GM19023 (cell line): Measurements from ENCODE around the gene CDK11A.
"Not testable (repeated sequence)": the region's sequence is repeated elsewhere in the genome, so short reads cannot be mapped to it uniquely, and the experiment has no call there.

Experiments
- ATAC-seq: cut with Tn5 transposase; IDR thresholded peaks from one replicate; pipeline ENCODE4 v1.9.1; 2021; ENCODE audit warnings: mild to moderate bottlenecking, moderate library complexity; ENCODE audit not compliant: unreplicated experiment

Gene CDK11A

GRCh38 chr1:1754051-1754815 is 30.1 kb upstream of the CDK11A start:
- ATAC-seq: no peak

- no peak for ATAC-seq
Observed at GRCh38 chr1:1753607-1754005, 29.4 kb upstream of the CDK11A start.

DNA sequence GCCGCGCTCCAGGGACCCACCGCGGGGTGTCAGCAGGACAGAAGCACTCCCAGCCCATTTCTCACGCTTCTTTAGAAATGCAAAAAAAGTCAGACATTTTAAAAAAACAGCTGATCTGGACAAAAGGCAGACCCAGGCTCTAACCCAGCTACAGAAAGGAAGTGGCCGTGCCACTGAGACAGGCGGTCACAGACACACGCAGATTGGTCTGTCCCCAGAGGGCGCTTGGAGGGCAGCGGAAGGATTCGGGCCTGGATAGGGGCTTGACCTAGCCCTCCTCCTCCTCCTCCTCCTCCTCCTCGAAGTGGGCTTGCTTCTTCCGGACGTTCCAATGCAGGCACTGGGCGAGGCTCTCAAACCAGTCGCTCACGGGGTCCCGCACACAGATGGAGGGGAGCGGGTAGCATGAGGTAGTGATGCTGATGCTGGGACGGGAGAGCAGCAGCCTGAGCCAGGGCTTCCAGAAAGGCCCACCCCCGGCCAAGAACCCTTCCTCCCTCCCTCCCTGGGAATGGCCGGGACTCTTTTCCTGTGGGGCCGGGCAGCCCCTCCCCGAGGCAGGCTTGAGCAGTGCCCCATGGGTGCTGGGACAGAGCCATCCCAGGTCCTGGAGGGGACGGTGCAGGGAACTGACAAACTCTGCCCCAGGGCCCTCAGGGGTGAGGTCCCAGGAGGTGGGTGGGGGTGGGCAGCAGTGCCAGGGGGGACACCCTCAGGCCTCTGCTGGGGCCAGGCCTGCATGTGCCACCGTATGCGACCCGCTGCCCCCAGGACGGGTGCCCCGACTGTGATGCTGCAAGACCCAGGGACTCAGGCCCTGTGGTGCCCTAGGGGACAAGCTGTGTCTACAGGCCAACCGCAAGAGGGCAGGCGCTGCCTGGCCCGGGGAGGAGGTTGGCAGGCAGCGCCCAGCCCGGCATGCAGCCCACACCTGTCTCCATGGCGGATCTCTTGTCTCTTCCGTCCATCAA is 28.8 kb upstream of the CDK11A start:
- ATAC-seq: no peak

DNA sequence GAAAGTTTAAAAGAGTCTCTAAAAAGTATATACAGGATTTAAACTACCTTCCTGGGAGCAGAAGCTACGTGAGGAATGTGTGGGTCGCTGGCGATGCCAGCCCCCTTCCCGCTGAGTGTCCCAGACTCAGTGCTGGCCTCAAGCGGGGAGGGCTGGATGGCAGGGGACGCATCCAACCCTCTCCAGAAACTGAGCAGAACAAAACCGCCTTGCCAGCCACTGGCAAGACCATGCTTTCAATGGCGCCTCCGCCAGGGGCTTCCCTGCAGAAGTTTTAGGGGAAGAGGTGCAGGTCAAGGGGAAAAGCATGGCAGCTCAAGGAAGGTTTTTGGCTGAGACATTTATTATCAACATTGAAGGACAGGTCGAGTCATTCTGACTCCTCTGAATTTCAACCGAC is 28.0 kb upstream of the CDK11A start:
- no peak for ATAC-seq

GRCh38 chr1:1749941-1750340 is 25.8 kb upstream of the CDK11A start:
- not testable (repeated sequence) for ATAC-seq

- ATAC-seq: no peak
Observed at GRCh38 chr1:1748686-1749321, 24.6 kb upstream of the CDK11A start.

DNA sequence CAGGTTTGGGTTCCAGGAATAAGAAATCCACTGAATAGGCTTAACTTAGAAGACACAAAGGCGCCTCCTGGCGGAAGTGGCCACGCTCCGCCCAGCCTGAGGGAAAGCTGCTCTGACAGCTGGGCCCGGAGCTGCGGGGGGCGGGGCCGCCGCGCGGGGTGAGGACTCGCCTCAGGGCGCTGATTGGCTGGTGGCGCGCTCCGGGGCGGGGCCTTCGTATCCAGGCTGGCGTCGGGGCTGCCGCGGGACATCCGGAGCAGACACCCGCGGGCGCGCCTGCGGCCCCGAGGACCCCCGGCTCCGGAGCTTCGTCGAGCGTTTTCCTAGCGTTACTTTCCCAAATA is 22.4 kb upstream of the CDK11A start:
- peak; percentile 82 for ATAC-seq

DNA sequence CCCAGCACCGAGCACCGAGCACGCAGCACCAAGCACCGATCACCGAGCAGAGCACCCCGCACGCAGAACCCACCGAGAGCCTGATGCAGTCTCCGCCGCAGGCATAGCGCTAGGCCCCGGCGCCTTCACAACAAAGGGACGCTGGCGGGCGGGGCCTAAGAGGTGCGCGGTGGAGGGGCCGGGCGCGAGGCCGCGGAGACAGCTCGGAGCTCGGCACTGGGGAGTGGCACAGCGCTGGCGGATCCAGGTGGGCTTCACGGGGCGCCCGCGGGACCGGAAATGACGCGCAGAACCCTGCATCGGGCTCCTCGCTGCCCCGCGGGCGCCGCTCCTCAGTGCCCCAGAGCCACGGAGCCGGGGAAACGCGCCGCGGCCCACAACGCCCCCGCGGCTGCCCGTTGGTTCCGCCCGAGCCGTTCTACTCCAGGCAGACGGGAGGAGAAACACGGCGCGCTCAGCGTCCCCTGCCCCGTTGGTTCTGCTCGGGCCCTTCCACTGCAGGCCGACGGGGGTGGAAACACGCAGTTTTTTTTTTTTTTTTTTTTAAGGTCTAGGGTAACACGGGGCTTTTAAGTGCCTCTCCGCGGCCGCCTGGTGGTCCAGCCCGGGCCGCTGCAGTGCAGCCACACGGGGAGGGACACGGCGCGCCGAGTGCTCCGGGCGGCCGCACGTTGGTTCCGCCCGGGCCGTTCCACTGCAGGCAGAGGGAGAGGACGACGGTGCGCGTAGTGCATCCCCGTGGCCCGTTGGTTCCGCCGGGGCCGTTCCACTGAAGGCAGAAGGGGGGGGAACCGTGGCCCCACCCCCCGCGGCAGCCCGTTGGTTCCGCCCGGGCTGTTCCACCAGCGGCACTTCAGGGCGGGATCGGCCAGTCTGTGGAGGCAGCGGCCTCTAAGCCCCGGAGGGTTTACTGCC is 21.8 kb upstream of the CDK11A start:
- peak; percentile 74 for ATAC-seq

DNA sequence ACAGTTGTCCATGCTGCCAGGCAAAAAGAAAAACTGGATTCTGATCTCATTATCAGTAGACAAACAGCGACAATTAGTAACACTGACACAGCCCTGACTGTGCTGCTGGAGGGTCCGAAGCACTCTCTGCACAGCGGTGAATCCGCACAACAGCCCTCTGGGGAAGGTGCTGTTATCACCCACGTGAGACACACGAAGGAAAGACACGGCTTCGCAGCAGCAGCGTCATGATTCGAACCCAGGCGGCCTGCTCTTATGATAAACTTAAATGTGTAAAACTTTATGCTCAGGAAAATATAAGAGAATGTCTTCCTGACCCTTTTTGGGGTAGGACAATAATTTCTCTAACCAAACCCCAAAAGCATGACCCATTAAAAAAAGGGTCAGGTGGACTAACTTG is 18.4 kb upstream of the CDK11A start:
- not testable (repeated sequence) for ATAC-seq

DNA sequence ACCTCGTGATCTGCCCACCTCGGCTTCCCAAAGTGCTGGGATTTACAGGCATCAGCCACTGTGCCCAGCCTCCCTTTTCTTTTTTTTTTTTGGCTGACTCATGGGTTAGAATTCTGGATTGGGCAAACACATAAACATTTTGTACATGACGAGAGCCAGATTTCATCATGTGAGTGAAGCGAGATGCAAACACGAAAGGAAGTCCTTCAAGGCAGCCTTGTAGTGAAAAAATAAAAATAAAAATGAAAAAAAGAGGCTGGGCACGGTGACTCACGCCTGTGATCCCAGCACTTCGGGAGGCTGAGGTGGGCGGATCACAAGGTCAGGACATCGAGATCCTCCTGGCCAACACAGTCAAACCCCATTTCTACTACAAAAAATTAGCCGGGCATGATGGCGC is 16.9 kb upstream of the CDK11A start:
- not testable (repeated sequence) for ATAC-seq

GRCh38 chr1:1738799-1739337 is 14.7 kb upstream of the CDK11A start:
- ATAC-seq: not testable (repeated sequence)

DNA sequence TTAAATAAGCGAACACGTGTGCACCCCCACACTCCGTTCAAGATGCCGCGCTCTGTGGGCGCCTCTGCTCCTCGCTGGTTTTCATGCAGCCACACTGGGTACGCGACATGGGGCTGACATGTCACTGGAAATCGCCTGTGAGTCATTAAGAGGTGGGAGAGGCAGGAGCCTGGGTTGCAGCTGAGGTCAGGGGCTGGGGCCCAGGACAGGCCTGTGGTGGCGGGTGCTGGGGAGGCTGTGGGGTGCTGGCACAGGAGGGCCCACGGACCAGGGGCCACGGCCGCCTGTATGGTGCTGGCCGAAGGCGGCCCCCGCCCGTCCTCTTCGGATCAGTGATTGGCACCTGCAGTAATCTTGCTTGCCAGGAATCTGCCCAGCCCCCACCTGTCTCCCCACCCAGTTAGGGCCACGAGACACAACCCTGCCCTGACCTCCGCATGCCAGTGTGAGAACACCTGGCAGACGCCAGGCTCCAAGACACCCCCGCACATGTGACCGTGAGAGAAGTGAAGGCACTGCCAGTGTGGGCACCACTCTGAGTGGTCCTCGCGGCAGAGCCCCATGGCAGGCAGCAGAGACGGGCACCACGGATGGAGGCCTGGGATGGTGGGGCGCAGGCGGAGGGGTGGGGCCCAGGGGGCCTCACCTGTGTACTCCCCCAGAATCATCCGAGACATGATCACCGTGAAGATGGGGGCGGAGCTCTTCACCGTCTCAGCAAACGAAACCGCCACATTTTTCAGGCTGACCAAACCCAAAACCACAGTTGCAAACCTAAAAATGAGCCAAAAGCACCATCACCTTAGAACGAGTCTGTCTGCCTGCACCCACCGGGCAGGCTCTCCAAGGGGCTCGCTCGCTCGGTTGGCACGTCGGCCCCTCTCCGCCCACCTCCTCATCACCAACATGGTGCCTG is 13.8 kb upstream of the CDK11A start:
- ATAC-seq: not testable (repeated sequence)

DNA sequence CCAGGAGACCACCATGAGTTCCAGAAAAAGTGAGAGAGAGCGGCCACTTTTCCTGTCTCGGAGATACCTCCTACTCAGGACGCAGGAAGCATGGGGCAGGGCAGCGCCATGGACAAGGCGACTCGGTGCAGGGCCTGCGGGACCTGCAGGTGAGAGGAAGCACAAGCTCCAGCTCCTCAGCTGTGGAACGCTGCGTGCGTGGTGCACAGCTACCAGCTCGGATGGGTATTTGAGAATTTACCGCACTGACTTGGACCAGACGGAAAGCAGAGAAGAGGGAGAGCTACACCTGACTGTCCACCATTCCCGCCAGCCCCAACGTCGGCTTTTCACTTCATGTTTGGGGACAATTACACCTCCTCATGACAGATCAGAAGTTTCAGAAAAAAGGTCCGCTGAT is 8.2 kb upstream of the CDK11A start:
- no peak for ATAC-seq

GRCh38 chr1:1730870-1731269 is 6.7 kb upstream of the CDK11A start:
- no peak for ATAC-seq

DNA sequence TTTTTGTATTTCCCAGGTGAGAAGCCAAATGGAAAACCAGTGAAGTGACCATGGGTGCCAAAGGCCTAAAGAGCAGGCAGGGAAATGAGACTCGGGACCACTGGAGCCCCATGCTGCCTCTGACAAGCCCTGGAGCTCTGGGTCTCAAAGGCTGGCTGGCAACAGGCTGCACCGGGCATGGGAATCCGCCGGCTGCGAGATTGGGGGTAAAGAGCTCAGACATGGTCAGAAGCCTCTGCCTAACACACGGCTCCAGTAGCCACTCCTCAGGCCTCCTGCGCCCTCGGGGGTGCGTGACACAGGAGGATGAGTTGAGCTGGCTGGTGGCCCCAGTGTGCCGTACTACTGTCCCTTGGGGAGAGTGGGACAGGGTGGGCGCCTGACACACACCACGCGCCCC is 6.1 kb upstream of the CDK11A start:
- ATAC-seq: not testable (repeated sequence)

GRCh38 chr1:1729116-1729816 is 5.1 kb upstream of the CDK11A start:
- not testable (repeated sequence) for ATAC-seq

DNA sequence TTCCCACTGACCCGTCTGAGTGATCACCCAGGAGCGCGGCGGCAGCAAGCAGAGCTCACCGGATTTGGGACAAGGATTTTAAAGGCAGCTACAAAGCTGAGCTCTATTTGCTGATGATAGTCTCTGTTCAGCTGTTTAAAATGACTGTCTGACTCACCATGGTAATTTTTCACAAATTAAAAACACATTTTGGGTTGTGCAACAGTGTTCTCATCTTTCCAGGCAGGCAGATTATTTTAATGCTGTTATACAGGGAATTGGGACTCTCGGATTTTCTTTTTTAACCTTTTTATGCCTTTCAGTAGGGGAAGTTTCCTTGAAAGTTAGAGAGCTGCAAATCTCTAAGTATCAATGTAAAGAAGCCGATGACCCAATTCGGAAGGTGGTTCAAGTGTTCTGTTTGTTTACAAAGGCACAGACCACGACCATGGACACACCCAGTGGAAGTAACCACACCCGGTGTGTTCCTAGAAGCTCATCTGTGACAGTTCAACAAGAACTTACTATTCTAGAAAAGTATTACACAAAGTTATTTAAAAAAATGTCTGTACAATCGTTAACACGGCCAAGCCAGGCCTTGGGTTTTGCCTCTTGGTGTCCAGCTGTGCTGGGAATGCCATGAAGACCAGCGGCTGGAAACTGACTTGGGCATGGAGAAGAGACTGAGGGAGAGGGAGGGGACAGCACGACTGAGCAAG is 4.3 kb upstream of the CDK11A start:
- not testable (repeated sequence) for ATAC-seq

- ATAC-seq: not testable (repeated sequence)
Observed at GRCh38 chr1:1727131-1727651, 3.0 kb upstream of the CDK11A start.
